HAP-1 (cell line): Measurements from ENCODE around the gene DMTF1.
"Not testable (repeated sequence)": the region's sequence is repeated elsewhere in the genome, so short reads cannot be mapped to it uniquely, and the experiment has no call there.

Source experiments
- DNase-seq, 2 experiments: peaks; one replicate each; pipeline ENCODE4 v3.0.0-alpha.2; 2016 to 2020; ENCODE audit warnings: low spot score in 2 of 2
- H3K27me3 ChIP-seq: fragments of 250-450 bp; sonication (Bioruptor Pico); 2 replicates; pipeline ENCODE4 v1.5.1; 2020; ENCODE audit warnings: low read depth, mild to moderate bottlenecking, moderate library complexity
- H3K36me3 ChIP-seq: fragments of 250-450 bp; sonication (Bioruptor Pico); replicated peaks from 2 replicates; pipeline ENCODE4 v1.5.1; 2020; ENCODE audit warnings: mild to moderate bottlenecking
- H3K4me1 ChIP-seq: fragments of 250-450 bp; sonication (Bioruptor Pico); 2 replicates; pipeline ENCODE4 v1.5.1; 2020; ENCODE audit warnings: mild to moderate bottlenecking
- H3K4me3 ChIP-seq: fragments of 250-450 bp; sonication (Bioruptor Pico); 2 replicates; pipeline ENCODE4 v1.5.1; 2020; ENCODE audit warnings: mild to moderate bottlenecking, moderate library complexity
- H3K9me3 ChIP-seq: fragments of 250-450 bp; sonication (Bioruptor Pico); 2 replicates; pipeline ENCODE4 v1.5.1; 2020; ENCODE audit warnings: mild to moderate bottlenecking, moderate library complexity
- in situ Hi-C: fragments of 300-500 bp; cut with MboI; formaldehyde crosslinking; loops from 3 replicates; pipeline ENCODE4 v1.14.3; 2020; ENCODE audit warnings: low sequenced_read_pairs, inconsistent platforms, mixed read lengths

The DMTF1 gene, protein sequence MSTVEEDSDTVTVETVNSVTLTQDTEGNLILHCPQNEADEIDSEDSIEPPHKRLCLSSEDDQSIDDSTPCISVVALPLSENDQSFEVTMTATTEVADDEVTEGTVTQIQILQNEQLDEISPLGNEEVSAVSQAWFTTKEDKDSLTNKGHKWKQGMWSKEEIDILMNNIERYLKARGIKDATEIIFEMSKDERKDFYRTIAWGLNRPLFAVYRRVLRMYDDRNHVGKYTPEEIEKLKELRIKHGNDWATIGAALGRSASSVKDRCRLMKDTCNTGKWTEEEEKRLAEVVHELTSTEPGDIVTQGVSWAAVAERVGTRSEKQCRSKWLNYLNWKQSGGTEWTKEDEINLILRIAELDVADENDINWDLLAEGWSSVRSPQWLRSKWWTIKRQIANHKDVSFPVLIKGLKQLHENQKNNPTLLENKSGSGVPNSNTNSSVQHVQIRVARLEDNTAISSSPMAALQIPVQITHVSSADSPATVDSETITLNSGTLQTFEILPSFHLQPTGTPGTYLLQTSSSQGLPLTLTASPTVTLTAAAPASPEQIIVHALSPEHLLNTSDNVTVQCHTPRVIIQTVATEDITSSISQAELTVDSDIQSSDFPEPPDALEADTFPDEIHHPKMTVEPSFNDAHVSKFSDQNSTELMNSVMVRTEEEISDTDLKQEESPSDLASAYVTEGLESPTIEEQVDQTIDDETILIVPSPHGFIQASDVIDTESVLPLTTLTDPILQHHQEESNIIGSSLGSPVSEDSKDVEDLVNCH

DNA sequence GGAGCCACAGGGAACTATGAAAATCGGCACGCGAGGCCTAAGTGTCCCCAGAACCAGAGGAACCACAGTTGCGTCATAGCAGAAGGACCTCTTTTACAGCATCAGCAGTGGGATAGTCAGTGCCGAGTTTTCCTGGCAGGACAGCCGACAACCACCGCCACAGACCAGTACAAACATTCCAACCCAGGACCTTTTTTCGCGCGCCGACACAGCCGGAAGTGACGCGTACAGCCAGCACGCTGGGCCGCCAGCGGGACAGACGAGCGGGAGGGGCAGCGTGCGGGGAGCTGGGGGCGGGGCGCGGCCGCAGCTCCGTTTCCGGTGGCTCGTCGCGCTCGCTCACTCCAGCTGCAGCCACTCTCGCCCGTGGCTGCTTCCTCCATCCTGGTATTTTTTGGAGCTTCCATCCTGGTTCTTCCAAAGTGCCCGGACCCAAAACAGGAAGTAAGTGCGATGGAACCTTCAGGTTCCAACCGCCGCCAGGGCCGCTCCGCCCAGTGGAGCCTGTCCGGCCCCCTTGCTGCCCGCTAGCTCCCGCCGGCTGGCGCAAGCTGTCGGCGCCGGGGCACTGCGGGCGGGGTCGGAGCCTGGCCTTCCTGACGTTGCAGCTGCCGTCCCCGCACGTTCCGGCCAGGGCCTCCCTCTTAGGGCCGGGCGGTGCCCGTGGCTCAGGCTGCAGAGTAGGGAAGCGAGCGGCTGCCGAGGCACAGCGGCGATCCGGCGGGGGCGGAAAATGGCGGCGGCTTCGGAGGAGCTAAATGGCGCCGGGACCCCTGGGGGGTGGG lies at the start of gene DMTF1:
Gene DMTF1, plus strand, starts transcription at position 342 of the 785 bp plus-strand sequence. CDS start 12,489 bp downstream, outside the sequence.
- H3K27me3 ChIP-seq, result no peaks in the 10 kb centered on the region
- H3K4me3 ChIP-seq, result peak within 1 kb of the TSS; percentile 77
- H3K36me3 ChIP-seq, result peaks cover 2% of the 10 kb centered on the region; the same call in 1 of the 2 replicates
- peak; percentile 87 to 94 for DNase-seq
- no peaks in the 10 kb centered on the region for H3K9me3 ChIP-seq
- in situ Hi-C loops, result no loop called here
- peaks cover 10% of the 10 kb centered on the region; the same call in 1 of the 2 replicates for H3K4me1 ChIP-seq

DNA sequence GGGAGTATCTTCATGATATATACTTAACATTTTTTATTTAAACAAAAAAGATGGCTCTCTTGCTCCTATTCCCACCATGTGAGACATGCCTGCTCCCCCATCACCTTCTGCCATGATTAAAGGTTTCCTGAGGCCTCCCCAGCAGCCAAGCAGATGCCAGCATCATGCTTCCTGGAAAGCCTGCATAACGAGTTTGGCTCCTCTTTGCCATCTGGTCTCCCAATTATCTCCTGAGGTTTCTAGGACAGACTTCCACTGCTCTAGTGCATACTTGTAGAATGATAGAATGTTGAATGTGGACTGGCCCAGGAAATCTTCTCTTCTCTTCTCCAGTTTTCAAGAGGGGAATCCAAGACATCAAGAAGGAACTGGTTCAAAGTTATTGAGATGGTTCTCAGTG lies 46.9 kb upstream of the DMTF1 start:
- Histone ChIP-seq H3K4me3 (no peak overlapping the region), H3K9me3 (no peaks in the 10 kb centered on the region), H3K4me1 (no peaks in the 10 kb centered on the region), H3K36me3 (no peaks in the 10 kb centered on the region), H3K27me3 (0 out of 2 replicates have a peak, but pooled peaks cover 5% of the 10 kb centered on the region)
- no peak for DNase-seq
- in situ Hi-C loops, result no loop called here

DNA sequence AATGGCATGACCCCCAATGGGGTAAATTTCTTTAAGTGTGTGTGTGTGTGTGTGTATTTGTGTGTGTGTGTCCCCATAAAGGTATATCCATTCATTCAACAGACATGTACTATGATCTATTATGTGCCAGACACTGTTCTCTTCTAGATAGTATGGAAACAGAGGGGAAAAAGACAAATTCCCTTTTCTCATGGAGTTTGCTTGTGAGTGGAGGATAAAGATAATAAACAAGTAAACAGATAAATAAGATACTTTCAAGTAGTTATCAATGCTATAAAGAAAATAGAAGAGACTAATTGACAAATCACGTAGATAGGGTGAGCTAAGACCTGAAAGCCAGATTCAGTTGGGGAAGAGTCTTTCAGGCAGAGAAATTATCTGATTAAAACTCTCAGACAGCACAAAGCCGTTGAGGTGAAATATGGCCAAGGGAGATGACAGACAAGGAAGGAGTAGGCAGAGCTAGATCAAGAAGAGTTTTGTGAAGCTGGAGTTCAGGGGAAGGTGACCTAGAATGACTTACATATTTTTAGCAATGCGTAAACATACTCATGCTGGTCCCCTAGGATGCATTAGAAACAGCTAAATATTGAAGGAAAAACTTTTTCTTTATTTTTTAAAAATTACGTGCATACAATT lies 45.2 kb upstream of the DMTF1 start:
- DNase-seq, result no peak
- H3K27me3 ChIP-seq, result peaks cover 5% of the 10 kb centered on the region; the same call in 1 of the 2 replicates
- in situ Hi-C loops, result no loop called here

GRCh38 chr7:87107949-87108776 lies 44.1 kb upstream of the DMTF1 start:
- H3K27me3 ChIP-seq, result peaks cover 5% of the 10 kb centered on the region; the same call in 1 of the 2 replicates
- in situ Hi-C loops, result no loop called here

More for the DNA sequence above, 45.2 kb upstream of the DMTF1 start:
- H3K36me3 ChIP-seq, result no peaks in the 10 kb centered on the region
- H3K9me3 ChIP-seq, result no peaks in the 10 kb centered on the region
- no peak overlapping the region for H3K4me3 ChIP-seq
- H3K4me1 ChIP-seq, result no peaks in the 10 kb centered on the region

DNA sequence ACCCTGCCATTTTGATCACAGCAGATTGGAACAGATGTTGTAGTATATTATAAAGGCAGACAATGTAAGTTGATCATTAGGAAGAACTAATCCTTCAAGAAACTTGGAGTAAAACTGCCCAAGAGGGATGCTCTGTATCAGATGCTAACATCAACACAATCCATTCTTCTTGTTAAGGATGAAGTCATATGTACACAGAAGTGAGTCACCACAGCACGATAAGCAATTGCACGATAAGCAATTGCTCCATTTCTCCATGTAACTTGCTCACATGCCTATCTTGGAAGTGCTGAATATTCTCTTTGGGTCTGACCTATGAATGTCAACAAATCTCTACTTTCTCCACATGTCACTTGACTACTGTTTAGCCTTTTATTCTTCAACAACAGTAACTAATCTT lies 41.5 kb upstream of the DMTF1 start:
- in situ Hi-C loops, result no loop called here
- no peak for DNase-seq

More at GRCh38 chr7:87107949-87108776, 44.1 kb upstream of the DMTF1 start:
- H3K4me3 ChIP-seq, result no peak overlapping the region
- DNase-seq, result no peak
- no peaks in the 10 kb centered on the region for H3K4me1 ChIP-seq
- H3K9me3 ChIP-seq, result no peaks in the 10 kb centered on the region
- H3K36me3 ChIP-seq, result no peaks in the 10 kb centered on the region

GRCh38 chr7:87111877-87112276 lies 40.4 kb upstream of the DMTF1 start:
- in situ Hi-C loops, result no loop called here
- no peak for DNase-seq
- Histone ChIP-seq H3K4me1 (no peaks in the 10 kb centered on the region), H3K9me3 (no peaks in the 10 kb centered on the region), H3K4me3 (no peak overlapping the region), H3K27me3 (peaks cover 3% of the 10 kb centered on the region; the same call in 1 of the 2 replicates), H3K36me3 (no peaks in the 10 kb centered on the region)

More for the DNA sequence above, 41.5 kb upstream of the DMTF1 start:
- Histone ChIP-seq H3K27me3 (peaks cover 5% of the 10 kb centered on the region; the same call in 1 of the 2 replicates), H3K4me3 (no peak overlapping the region), H3K9me3 (no peaks in the 10 kb centered on the region), H3K36me3 (no peaks in the 10 kb centered on the region), H3K4me1 (no peaks in the 10 kb centered on the region)

DNA sequence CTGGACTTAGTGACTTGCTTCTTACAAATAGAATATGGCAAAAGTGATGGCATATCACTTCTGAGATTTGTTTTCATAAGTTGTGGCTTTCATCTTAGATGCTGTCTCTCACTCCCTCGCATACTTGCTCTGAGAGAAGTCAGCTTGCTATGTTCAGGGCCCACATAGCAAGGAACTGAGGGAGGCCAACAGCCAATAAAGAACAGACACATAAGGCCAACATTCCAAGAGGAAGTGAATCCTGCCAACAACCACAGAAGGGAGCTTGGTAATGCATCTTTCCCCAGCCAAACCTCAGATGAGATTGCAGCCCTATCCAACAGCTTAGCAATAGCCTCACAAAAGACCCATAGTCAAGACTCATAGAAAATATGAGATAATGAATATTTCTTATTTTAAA lies 39.2 kb upstream of the DMTF1 start:
- in situ Hi-C loops, result no loop called here
- Histone ChIP-seq H3K4me1 (no peaks in the 10 kb centered on the region), H3K4me3 (no peak overlapping the region), H3K9me3 (no peaks in the 10 kb centered on the region), H3K36me3 (no peaks in the 10 kb centered on the region), H3K27me3 (no peaks in the 10 kb centered on the region; the same call in 1 of the 2 replicates)
- DNase-seq, result no peak

- H3K9me3 ChIP-seq, in situ Hi-C loops: not testable (repeated sequence)
Observed at GRCh38 chr7:87113904-87114303, 38.3 kb upstream of the DMTF1 start.

DNA sequence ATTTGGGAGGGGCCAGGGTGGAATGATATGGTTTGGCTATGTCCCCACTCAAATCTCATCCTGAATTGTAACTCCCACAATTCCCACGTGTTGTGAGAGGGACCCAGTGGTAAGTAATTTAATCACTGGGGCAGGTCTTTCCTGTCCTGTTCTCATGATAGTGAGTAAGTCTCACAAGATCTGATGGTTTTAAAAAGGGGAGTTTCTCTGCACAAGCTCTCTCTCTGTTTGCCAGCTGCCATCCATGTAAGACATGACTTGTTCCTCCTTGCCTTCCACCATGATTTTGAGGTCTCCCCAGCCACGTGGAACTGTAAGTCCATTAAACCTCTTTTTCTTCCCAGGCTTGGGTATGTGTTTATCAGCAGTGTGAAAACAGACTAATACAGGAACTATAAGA lies 36.5 kb upstream of the DMTF1 start:
- H3K36me3 ChIP-seq, in situ Hi-C loops, H3K4me3 ChIP-seq, DNase-seq, H3K9me3 ChIP-seq, H3K27me3 ChIP-seq, H3K4me1 ChIP-seq: not testable (repeated sequence)

More at GRCh38 chr7:87113904-87114303, 38.3 kb upstream of the DMTF1 start:
- H3K36me3 ChIP-seq, H3K4me3 ChIP-seq, H3K4me1 ChIP-seq, H3K27me3 ChIP-seq, DNase-seq: not testable (repeated sequence)

GRCh38 chr7:87116315-87116714 lies 35.9 kb upstream of the DMTF1 start:
- H3K36me3 ChIP-seq, result no peaks in the 10 kb centered on the region
- H3K27me3 ChIP-seq, result no peaks in the 10 kb centered on the region; the same call in 1 of the 2 replicates
- no peaks in the 10 kb centered on the region for H3K9me3 ChIP-seq
- no peak overlapping the region for H3K4me3 ChIP-seq
- H3K4me1 ChIP-seq, result no peaks in the 10 kb centered on the region
- in situ Hi-C loops, result no loop called here
- DNase-seq, result no peak

DNA sequence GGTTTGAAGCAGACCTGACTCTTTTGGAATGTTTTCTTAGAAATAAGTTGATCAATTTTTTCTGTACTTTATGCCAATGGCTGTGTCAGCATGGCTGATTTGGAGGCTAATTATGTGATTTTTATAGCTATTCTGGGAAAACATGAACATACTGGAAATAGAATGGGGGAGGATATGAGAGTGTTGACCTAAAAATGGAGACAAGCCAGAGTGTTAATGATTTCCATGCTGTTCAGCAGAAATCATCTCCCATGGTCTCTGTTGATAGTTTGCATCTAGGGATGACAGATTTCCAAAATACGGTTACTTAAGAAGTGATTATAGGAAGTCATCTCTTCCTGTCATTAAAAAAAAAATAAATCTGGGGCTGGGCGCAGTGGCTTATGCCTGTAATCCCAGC lies 32.7 kb upstream of the DMTF1 start:
- no peaks in the 10 kb centered on the region for H3K36me3 ChIP-seq
- H3K27me3 ChIP-seq, result no peaks in the 10 kb centered on the region
- in situ Hi-C loops, result no loop called here
- no peak for DNase-seq
- no peaks in the 10 kb centered on the region for H3K9me3 ChIP-seq
- H3K4me1 ChIP-seq, result no peaks in the 10 kb centered on the region
- no peak overlapping the region for H3K4me3 ChIP-seq

DNA sequence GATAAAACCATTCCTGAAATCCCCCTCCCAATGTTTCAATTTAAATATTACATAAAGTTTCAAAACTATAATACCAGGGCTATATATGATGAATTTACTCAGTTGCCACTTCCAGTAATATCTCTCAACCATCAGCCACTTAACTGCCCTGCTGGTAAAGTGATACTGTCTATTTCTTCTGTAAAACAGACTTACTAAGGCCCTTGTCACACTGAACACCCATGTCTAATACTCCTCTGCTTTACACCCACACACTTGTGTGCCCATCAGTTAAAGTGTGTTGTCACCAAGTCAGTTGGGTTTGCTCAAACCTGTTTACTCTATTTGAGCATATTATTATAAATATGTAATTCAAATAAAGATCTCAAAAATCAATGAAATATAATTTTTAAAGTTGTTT lies 29.1 kb upstream of the DMTF1 start:
- no peak overlapping the region for H3K4me3 ChIP-seq
- H3K4me1 ChIP-seq, result no peaks in the 10 kb centered on the region
- no peak for DNase-seq
- no peaks in the 10 kb centered on the region for H3K9me3 ChIP-seq
- in situ Hi-C loops, result no loop called here
- peaks cover 2% of the 10 kb centered on the region; the same call in 1 of the 2 replicates for H3K27me3 ChIP-seq
- H3K36me3 ChIP-seq, result no peaks in the 10 kb centered on the region
